HG03521 (cell line): ENCODE measurements around the gene RDH12.

Source experiments
- ATAC-seq: cut with Tn5 transposase; IDR thresholded peaks from one replicate; pipeline ENCODE4 v1.9.1; 2021; ENCODE audit warnings: mild to moderate bottlenecking, moderate library complexity; ENCODE audit not compliant: unreplicated experiment

RDH12 gene

GRCh38 chr14:67746927-67747326 lies 45.2 kb downstream of the RDH12 start:
- ATAC-seq, result no peak

- no peak for ATAC-seq
Observed at GRCh38 chr14:67748312-67748711, 46.6 kb downstream of the RDH12 start.

DNA sequence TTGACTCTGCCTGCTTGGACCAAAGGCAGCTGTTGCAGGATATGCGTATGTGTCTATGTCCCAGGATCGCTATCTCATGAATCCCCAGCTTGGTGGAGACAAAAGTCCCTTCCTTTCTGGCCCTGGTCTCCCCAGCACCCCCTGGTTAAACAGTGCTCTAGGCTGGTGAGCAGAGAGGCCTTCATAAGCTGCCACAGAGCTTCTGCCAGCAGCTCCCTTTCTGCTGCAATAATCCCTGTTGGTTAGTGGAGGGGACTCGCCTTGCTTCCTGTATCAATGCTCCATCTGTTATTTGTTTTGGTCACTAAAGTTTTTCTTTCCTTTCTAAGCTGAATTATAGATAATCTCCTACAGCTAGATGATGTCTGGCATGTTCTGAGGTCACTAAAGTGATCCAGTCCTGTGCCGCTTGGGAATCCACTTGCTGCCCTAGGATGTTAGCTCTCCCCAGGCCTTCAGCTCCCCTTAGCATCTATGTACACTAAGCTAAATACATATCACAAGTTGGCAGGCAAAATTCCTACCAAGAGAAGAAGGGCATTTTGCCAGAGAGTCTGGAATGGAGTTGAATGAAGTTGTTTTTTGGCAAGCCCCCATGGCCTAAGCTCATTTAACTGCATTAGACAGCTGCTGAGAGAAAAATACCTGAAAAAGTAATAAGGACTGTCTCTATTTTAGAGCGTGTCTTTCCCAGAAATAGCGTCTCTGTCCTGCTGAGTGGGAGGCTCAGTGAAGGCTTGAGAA lies 47.8 kb downstream of the RDH12 start:
- ATAC-seq, result no peak

DNA sequence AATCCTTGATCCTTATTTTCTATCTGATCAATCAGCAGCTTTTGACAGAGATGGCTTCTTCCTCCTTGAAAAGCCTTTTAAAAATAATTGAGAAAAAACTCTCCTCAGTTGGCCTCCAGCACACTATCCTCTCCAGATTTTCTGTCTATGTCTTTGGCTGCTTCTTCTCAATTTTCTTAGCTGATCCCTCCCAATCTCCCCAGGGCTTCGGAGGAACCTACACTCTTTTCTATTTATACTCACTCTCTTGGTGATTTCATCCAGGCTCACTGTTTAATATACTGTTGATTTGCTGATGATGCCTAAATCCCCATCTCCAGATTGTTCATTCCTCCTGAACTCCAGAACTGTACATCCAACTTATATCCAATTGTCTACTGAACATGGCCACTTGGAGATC lies 54.8 kb downstream of the RDH12 start:
- ATAC-seq, result no peak

GRCh38 chr14:67757175-67757574 lies 55.5 kb downstream of the RDH12 start:
- ATAC-seq, result no peak

- ATAC-seq, result no peak
Observed at GRCh38 chr14:67759916-67760315, 58.2 kb downstream of the RDH12 start.

DNA sequence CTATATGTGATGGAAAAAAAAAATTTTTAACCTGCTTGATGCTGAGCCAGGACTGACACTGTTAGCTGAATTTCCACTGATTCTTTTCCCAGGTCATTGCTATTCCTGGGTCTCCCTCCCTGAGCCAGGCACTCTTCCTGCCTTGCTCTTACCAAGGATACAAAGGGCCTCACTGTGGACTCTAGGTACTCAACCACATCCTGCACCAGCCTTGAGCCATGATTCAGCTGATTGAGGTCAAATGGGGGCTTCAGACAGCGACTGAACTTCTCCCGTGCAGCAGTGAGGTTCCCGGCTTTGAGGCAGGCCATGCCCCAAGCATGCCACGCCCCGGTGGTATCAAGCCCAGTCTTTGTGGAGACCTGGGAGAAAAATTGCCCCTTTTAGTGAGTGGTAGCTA lies 60.4 kb downstream of the RDH12 start:
- ATAC-seq, result no peak

DNA sequence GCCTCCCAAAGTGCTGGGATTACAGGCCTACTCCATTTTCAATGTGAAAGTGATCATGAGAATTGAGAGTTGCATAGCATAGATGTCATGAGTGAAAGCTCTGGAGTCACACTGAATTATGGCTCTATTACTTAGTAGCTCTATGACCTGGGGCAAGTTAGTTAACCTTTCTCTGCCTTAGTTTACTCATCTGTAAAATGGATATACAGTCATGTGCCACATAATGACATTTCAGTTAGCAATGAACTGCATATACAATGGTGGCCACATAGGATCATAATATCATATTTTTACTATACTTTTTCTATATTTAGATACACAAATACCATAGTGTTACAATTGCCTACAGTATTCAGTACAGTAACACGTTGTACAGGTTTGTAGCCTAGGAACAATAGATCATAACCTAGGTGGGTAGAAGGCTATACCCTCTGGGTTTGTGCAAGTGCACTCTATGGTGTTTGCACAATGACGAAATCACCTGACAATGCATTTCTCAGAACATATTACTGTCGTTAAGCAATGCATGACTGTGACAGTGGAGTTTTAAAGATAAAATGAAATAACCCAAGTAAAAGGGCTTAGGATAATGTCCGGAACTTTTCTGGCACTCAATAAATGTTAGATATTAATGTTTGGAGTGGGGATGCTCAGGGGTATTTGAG lies 61.6 kb downstream of the RDH12 start:
- ATAC-seq, result no peak

DNA sequence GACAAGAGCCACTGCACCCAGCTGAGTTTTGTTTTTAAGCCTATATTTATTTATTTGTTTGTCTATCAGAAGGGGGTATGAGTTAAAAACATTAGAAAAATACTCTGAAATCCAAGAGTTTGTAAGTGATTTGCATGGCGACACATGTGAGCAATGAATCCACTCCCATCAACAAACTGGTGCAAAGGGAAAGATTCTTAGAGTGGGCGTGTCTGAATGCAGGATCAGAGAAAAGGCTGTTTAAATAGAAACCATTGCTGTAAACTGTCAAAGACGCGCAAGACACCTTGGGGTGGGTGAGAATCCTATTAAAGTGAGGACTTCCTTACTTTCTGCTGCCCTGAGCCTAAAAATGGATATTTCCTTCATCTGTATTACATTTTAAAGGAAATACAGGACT lies 62.8 kb downstream of the RDH12 start:
- ATAC-seq, result no peak

GRCh38 chr14:67765192-67765834 lies 63.6 kb downstream of the RDH12 start:
- ATAC-seq, result no peak

DNA sequence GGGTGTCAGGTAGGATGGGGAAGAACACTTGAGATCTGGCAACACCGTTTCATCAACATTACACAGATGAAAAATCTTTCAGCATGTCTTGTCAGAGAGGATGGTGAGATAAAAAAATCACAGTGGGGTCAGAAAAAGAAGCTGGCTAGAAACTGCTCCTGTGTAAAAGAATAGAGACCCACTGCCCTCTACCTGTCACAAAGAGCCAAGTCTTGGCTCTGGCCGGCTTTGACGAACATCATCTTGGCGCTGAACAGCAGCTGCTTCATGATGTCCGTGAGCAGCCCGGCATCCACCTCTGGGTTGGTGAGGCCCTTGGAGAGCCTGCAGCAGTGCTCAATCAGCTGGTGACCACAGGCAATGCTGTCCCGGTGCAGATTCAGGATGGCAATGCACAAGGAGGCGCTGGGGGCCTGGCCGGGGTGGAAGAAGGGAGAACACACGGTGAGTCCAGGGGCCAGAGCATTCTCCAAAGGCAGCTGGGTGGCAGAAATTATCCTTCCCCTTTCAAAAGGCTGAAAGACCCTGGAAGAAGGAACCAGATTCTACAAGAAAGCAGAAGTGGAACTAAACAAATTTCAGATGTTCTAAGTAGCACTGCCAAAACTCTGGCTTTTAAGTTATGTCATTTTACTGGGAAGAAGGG lies 64.5 kb downstream of the RDH12 start:
- ATAC-seq, result no peak

DNA sequence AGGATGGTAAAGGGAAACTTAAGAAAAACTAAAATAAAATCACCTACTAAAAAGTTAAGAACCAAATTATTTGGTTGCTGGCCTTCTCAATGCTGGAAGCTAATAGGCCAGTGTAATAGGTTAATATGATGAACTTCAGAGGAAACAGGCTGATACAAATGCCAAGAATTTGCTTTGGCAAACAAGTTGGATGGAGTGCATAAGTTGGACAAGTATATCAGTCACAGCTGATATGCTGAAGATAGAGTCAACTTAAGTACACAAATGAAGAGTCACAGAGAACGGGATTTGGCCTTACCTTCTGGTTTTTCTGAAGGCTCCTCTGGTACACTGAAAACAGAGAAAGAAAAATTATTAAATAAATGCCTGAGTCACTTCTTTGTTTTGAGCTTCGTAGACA lies 66.5 kb downstream of the RDH12 start:
- no peak for ATAC-seq

DNA sequence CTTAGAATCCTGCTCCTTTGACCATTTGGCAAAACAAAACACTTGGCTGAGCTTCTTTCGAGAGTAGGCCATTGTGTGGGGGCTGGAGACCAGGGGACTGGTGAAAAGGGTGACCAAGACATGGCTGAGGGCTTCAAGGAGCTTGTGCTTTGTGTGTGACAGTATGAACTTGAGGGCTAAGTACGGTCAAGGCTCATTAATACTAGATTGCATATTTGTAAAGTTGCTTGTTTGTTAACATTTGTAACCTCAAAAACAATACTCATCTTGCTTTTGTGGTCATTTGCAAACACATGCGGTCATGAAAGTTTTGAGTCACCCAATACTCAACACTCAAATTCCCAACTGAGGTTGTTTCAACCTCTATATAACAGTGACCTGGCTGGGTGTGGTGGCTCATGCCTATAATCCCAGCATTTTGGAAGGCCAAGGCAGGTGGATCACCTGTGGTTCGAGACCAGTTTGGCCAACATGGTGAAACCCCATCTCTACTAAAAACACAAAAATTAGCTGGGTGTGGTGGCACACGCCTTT lies 72.2 kb downstream of the RDH12 start:
- no peak for ATAC-seq

GRCh38 chr14:67776653-67777322 lies 75.1 kb downstream of the RDH12 start:
- no peak for ATAC-seq

DNA sequence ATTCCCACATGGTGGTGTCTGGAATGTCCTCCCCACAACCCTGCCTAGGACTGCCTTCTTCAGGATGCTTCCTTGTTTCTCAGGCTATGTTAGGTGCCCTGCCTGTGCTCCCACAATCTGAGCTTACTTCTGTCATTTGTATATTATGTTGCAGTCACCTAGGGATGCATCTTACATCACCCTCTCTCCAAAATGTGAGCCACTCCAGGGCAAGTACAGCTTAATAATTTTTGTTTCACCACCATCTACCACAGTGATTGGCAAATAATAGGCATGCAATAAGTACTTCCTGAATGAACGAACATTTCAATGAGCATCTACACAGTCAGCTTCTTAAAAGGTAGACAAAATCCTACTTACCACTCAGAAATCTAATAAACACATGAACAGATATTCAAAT lies 77.1 kb downstream of the RDH12 start:
- no peak for ATAC-seq

DNA sequence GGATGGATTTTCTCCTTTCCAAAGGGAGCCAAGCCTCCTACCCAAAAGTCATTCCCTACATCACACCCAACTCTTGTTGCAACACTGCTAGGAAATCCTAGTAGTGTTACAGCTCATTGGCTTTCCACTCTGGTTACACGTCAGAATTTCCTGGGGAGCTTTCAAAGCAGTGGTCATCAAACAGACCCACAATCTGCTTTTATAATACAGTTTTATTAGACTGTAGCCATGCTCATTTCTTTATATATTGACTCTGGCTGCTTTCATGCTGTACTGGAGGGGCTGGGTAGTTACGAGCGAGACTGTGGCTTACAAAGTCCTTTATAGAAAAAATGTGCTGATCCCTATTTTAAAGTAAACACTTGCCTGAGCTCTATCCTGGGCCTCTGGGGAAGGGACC lies 80.4 kb downstream of the RDH12 start:
- no peak for ATAC-seq
